Measurements from ENCODE around the gene NPAS3.

NPAS3 gene

GRCh38 chr14:33726685-33727084 is 788.0 kb downstream of the NPAS3 start:
- H3K4me3 ChIP-seq (replicated peaks; ENCODE audit: low read depth, low read length), result no peak overlapping the region
- no peak for DNase-seq (ENCODE audit: extremely low read depth, low read depth)
- TF ChIP-seq CTCF (IDR thresholded peaks at IDR 0.05; ENCODE audit: low read depth, low read length, missing control alignments), result no peak

GRCh38 chr14:33727606-33728005 is 788.9 kb downstream of the NPAS3 start:
- DNase-seq (ENCODE audit: extremely low read depth, low read depth), result no peak
- no peak for TF ChIP-seq CTCF (IDR thresholded peaks at IDR 0.05; ENCODE audit: low read depth, low read length, missing control alignments)
- no peak overlapping the region for H3K4me3 ChIP-seq (replicated peaks; ENCODE audit: low read depth, low read length)

GRCh38 chr14:33728010-33728498 is 789.4 kb downstream of the NPAS3 start:
- DNase-seq (ENCODE audit: extremely low read depth, low read depth), result no peak
- no peak for TF ChIP-seq CTCF (IDR thresholded peaks at IDR 0.05; ENCODE audit: low read depth, low read length, missing control alignments)
- no peak overlapping the region for H3K4me3 ChIP-seq (replicated peaks; ENCODE audit: low read depth, low read length)

- no peak for DNase-seq (ENCODE audit: extremely low read depth, low read depth)
- no peak for TF ChIP-seq CTCF (IDR thresholded peaks at IDR 0.05; ENCODE audit: low read depth, low read length, missing control alignments)
- no peak overlapping the region for H3K4me3 ChIP-seq (replicated peaks; ENCODE audit: low read depth, low read length)
Measured at GRCh38 chr14:33730156-33730555, 791.5 kb downstream of the NPAS3 start.

- no peak for DNase-seq (ENCODE audit: extremely low read depth, low read depth)
- TF ChIP-seq CTCF (IDR thresholded peaks at IDR 0.05; ENCODE audit: low read depth, low read length, missing control alignments), result no peak
- no peak overlapping the region for H3K4me3 ChIP-seq (replicated peaks; ENCODE audit: low read depth, low read length)
Measured at GRCh38 chr14:33732175-33732574, 793.5 kb downstream of the NPAS3 start.

GRCh38 chr14:33733310-33733709 is 794.6 kb downstream of the NPAS3 start:
- DNase-seq (ENCODE audit: extremely low read depth, low read depth), result no peak
- no peak overlapping the region for H3K4me3 ChIP-seq (replicated peaks; ENCODE audit: low read depth, low read length)
- TF ChIP-seq CTCF (IDR thresholded peaks at IDR 0.05; ENCODE audit: low read depth, low read length, missing control alignments), result no peak

GRCh38 chr14:33733721-33734120 is 795.0 kb downstream of the NPAS3 start:
- TF ChIP-seq CTCF (IDR thresholded peaks at IDR 0.05; ENCODE audit: low read depth, low read length, missing control alignments), result no peak

More at GRCh38 chr14:33733721-33734120, 795.0 kb downstream of the NPAS3 start:
- H3K4me3 ChIP-seq (replicated peaks; ENCODE audit: low read depth, low read length), result no peak overlapping the region
- DNase-seq (ENCODE audit: extremely low read depth, low read depth), result no peak
